Measurements from ENCODE around the gene CAPN10.

Gene CAPN10

GRCh38 chr2:240564561-240565332, 21.8 kb upstream of the CAPN10 start:
- DNase-seq (ENCODE audit: insufficient read length), result no peak

GRCh38 chr2:240565333-240566202, 21.0 kb upstream of the CAPN10 start:
- peak; percentile 57; the same call in 1 of the 2 replicates for TF ChIP-seq POLR2AphosphoS5 (IDR thresholded peaks at IDR 0.05; ENCODE audit: low read depth, low read length)
- peak; percentile 66; the same call in 1 of the 2 replicates for TF ChIP-seq POLR2A (IDR thresholded peaks at IDR 0.05; ENCODE audit: low read depth, low read length)
- no peak for TF ChIP-seq TAF1 (IDR thresholded peaks at IDR 0.05; ENCODE audit: borderline replicate concordance, low read depth, low read length)
- FAIRE-seq (peak; percentile 94), DNase-seq (ENCODE audit: insufficient read length) (peak; percentile 51)

More at GRCh38 chr2:240564561-240565332, 21.8 kb upstream of the CAPN10 start:
- TF ChIP-seq POLR2AphosphoS5 (IDR thresholded peaks at IDR 0.05; ENCODE audit: low read depth, low read length), result no peak; the same call in 1 of the 2 replicates
- TF ChIP-seq TAF1 (IDR thresholded peaks at IDR 0.05; ENCODE audit: borderline replicate concordance, low read depth, low read length), result no peak
- peak; percentile 53; the same call in 1 of the 2 replicates for TF ChIP-seq POLR2A (IDR thresholded peaks at IDR 0.05; ENCODE audit: low read depth, low read length)
- peak; percentile 17 for FAIRE-seq

GRCh38 chr2:240566203-240567136, 20.1 kb upstream of the CAPN10 start:
- DNase-seq (ENCODE audit: insufficient read length), result peak; percentile 77
- peak; percentile 81 for FAIRE-seq
- no peak for TF ChIP-seq POLR2AphosphoS5 (IDR thresholded peaks at IDR 0.05; ENCODE audit: low read depth, low read length)
- no peak for TF ChIP-seq POLR2A (IDR thresholded peaks at IDR 0.05; ENCODE audit: low read depth, low read length)
- TF ChIP-seq TAF1 (IDR thresholded peaks at IDR 0.05; ENCODE audit: borderline replicate concordance, low read depth, low read length), result no peak

GRCh38 chr2:240567137-240567871, 19.2 kb upstream of the CAPN10 start:
- TF ChIP-seq POLR2AphosphoS5 (IDR thresholded peaks at IDR 0.05; ENCODE audit: low read depth, low read length) (no peak), TAF1 (IDR thresholded peaks at IDR 0.05; ENCODE audit: borderline replicate concordance, low read depth, low read length) (no peak), POLR2A (IDR thresholded peaks at IDR 0.05; ENCODE audit: low read depth, low read length) (no peak)
- FAIRE-seq, result no peak

GRCh38 chr2:240567872-240568677, 18.5 kb upstream of the CAPN10 start, which contains the start of gene RNPEPL1:
TSS of gene RNPEPL1 (plus strand) at chr2:240568484. CDS start at chr2:240568587, 103 bp downstream.
- FAIRE-seq (peak; percentile 67), DNase-seq (ENCODE audit: insufficient read length) (no peak)
- TF ChIP-seq POLR2AphosphoS5 (IDR thresholded peaks at IDR 0.05; ENCODE audit: low read depth, low read length), result no peak
- TF ChIP-seq TAF1 (IDR thresholded peaks at IDR 0.05; ENCODE audit: borderline replicate concordance, low read depth, low read length), result no peak
- no peak; the same call in 1 of the 2 replicates for TF ChIP-seq POLR2A (IDR thresholded peaks at IDR 0.05; ENCODE audit: low read depth, low read length)

More at GRCh38 chr2:240567137-240567871, 19.2 kb upstream of the CAPN10 start:
- no peak for DNase-seq (ENCODE audit: insufficient read length)

GRCh38 chr2:240568678-240569522, 17.6 kb upstream of the CAPN10 start:
- FAIRE-seq (peak; percentile 92), DNase-seq (ENCODE audit: insufficient read length) (peak; percentile 66)
- peak; percentile 62; the same call in 1 of the 2 replicates for TF ChIP-seq POLR2A (IDR thresholded peaks at IDR 0.05; ENCODE audit: low read depth, low read length)
- TF ChIP-seq POLR2AphosphoS5 (IDR thresholded peaks at IDR 0.05; ENCODE audit: low read depth, low read length), result no peak
- TF ChIP-seq TAF1 (IDR thresholded peaks at IDR 0.05; ENCODE audit: borderline replicate concordance, low read depth, low read length), result no peak

GRCh38 chr2:240569523-240569997, 17.0 kb upstream of the CAPN10 start:
- FAIRE-seq, result no peak
- TF ChIP-seq TAF1 (IDR thresholded peaks at IDR 0.05; ENCODE audit: borderline replicate concordance, low read depth, low read length), result no peak
- TF ChIP-seq POLR2A (IDR thresholded peaks at IDR 0.05; ENCODE audit: low read depth, low read length), result no peak
- no peak for TF ChIP-seq POLR2AphosphoS5 (IDR thresholded peaks at IDR 0.05; ENCODE audit: low read depth, low read length)
- DNase-seq (ENCODE audit: insufficient read length), result no peak

GRCh38 chr2:240569998-240570530, 16.5 kb upstream of the CAPN10 start:
- no peak for TF ChIP-seq POLR2A (IDR thresholded peaks at IDR 0.05; ENCODE audit: low read depth, low read length)
- FAIRE-seq, result no peak
- no peak for DNase-seq (ENCODE audit: insufficient read length)

Measured in GM12892 (cell line).